Activated CD8-positive, alpha-beta memory T cell treated with anti-CD3 and anti-CD28 coated beads, Interleukin-2, amount 50 U/mL, for 4 hours (primary cell): ENCODE data around the gene ANKRD6.

ENCODE experiments used
- DNase-seq: peaks from one replicate; pipeline ENCODE4 v3.0.0-alpha.2; 2020

Gene ANKRD6

DNA sequence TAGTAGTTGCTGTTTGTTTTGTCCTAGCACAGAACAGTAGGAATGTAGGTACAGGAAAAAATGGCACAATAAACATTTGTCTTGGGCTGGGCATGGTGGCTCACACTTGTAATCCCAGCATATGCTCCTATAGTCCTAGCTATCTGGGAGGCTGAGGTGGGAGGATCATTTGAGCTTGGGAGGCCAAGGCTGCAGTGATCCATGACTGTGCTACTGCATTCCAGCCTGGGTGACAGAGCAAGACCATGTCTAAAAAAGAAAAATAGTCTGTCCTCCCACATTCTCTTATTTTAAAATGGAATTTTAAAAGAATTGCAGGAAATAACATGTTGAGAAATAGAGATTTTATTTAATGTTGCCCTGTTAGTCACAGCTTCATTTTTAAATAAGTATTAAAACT, 87.8 kb downstream of the ANKRD6 start:
- DNase-seq: no peak

DNA sequence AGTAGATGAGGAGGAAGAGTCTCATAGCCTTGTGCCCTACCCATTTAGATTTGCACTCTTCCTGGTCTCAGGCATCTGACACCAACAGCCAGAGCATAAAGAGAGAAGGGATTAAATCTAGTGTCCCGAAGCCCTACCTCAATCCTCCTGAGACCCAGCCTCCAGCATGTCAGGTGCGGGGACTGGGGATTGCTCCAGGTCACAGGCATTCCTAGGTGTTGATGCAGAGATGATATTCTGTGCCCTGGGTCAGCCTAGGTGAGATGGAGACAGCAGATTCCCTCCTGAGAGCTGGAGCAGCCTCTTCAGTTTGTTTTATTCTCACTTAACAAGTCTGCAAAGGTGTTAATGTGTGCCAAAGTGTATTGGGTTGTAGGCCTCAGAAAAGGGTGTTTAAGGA, 89.8 kb downstream of the ANKRD6 start:
- no peak for DNase-seq

DNA sequence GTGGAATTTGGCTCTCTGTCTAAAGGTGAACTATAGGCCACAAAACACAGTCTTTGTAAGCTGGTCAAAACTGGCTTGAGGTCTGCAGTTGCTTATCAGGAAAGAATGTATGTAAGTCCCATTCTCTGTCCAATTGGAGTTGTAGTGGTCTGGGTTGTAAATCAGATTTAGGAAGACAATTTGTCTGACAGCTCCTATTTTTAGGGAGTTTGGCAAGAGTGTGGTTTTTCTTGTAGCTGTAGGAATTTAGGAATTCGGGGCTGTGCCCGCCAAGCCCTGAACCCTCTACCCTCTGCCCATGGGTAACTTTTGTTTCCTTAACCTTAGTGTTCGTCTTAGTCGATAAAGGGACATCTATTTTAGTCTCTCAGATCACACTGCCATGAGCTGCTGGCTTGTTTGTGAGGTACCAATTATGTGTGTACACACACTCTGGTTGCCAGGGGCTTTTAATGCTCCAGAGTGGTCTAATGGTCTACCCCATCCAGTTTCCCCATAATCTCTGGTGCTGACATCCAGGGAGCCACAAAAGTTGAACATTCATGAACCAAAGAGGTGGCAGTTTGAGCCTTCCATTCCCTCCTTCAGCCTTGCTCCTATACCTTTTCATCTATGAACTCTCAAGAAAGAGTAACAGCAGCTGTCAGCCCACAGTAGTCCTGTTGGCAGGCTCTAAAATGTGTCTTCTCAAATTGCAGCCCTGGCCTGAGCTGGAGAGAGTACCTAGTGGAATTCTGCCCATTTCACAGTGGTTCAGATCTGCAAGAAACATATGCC, 93.0 kb downstream of the ANKRD6 start:
- DNase-seq: no peak

DNA sequence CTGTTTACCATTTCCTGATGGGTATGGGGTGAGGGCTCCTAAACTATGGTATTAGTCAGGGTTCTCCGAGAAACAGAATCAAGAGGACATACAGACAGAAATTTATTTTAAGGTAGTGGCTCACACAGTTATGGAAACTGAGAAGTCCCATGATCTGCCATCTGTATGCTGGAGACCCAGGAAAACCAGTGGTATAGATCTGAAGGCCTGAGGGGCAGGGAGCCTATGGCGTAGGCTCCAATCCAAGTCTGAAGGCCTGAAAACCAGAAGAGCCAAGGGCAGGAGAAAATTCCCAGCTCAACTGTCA, 93.6 kb downstream of the ANKRD6 start:
- no peak for DNase-seq

DNA sequence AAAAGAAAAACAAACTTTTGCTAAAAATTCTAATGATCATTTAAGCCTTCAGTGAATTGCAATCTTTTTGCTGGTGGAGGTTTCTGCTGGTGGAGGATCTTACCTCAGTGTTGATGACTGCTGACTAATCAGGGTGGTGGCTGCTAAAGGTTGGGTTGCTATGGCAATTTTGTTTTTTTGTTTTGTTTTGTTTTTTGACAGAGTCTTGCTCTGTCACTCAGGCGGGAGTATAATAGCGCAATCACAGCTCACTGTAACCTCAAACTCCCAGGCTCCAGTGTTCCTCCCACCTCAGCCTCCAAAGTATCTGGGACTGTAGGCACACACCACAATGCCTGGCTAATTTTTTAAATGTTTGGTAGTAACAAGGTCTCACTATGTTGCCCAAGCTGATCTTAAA, 94.7 kb downstream of the ANKRD6 start:
- DNase-seq: no peak

DNA sequence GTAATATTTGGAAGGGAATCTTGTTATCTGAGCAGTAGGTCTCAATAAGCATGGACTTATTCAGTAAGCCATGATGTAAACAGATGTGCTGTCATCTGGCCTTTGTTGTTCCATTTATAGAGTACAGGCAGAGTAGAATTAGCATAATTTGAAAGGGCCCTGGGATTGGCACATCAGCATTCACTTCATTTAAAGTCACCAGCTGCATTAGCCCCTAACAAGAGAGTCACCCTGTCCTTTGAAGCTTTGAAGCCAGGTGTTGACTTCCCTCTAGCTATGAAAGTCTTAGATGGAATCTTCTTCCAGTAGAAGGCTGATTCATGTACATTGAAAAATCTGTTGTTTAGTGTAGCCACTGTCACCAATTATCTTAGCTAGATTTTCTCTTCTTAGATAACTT, 95.9 kb downstream of the ANKRD6 start:
- no peak for DNase-seq

DNA sequence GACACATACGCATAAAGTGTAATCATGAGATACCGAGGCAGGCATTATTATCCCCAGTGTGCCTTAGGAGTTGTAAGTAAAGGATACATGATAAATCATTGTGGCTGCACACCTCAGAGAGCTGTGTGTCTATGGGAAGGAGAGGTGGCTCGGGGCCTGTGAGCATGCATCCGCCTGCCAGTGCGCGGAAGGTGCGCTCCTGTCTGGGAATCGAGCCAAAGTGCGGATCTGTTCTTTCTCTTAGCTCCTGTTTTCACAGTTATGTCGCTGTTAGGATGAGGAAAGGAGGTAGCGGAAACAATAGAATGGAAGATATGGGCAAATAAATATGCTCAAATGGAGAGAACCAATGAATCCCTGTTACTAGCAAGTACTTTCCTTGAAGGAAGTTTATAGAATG, 98.0 kb downstream of the ANKRD6 start:
- no peak for DNase-seq

DNA sequence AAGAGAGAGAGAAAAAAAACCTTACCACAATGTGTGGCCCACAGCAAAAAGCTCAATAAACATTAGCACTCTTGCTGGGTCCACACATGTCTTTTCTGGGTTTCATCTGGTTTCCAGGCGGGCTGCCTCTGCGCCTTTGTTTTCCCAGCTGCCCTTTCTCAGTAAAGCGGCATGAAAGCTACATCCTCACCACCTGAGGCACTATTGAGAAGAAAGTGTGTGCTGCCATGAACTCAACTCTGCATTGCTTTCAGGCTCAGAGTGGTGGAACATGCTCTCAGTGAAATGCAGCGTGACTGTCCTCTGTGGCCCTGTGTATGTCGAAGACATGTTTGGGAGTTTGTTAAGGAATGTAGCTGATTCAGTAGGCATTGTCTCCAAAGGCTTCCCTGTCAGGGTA, 103.3 kb downstream of the ANKRD6 start:
- DNase-seq: no peak

DNA sequence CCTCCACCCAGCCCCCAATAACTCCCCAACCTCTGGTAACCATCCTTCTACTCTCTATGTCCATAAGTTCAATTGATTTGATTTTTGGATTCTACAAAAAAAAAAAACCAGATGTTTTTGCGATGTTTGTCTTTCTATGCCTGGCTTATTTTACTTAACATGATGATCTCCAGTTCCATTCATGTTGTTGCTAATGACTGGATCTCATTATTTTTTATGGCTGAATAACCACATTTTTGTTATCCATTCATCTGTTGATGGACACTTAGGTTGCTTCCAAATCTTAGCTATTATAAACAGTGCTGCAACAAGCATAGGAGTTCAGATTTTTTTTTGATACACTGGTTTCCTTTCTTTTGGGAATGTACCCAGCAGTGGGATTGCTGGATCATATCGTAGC, 106.8 kb downstream of the ANKRD6 start:
- DNase-seq: no peak

DNA sequence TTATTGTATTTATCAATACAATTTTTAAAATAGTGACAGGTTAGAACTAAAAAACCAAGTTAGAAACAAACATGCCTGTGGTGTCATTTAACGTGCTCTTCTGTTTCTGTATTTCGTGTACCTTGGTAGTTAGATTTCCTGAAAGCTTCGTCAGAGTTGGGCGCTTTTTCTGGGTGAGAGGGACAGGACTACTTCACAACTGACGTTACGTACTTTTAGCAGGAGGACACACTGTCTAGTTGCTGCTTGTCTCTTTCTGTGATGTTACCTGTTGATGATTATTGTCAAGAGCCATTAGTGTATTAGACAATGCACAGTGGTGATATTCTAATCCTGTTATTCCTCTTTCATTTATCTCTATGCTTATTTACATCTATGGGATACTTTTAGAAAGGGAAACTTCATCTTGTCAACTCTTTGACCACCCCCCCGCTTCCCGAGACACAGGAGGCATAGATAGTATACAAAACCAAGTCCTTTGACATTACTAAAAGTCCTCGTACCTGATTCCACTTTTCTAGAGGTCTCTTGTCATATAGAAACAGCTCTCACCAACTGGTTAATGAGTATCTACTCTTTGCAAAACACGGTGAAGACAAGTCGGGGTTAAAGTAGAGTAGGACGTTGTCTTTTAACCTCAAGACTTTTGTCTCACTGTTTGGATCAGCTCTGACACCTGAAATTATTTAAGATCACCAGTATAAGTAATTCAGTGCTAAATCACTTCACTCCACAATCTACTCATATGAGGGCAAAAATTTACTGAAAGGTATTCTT, 109.3 kb downstream of the ANKRD6 start:
- DNase-seq: no peak

DNA sequence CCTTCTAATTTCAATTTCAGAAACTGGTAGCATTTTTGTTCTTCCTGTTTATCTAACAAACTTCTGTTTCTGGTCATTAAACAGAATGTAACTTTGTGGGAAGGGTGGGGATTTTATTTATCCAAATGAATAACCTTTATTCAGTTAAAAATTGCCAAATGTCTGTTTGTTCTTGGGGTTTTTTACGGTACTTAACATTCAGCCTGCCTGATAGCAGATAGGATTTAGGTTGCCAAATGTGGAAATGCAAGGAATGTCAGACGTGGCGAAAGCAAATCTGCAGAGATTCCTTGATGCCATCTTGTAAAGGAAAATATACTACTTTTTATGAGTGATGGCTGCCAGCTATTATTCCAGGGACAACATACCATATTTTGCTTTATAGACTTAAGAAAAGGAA, 109.9 kb downstream of the ANKRD6 start:
- no peak for DNase-seq

DNA sequence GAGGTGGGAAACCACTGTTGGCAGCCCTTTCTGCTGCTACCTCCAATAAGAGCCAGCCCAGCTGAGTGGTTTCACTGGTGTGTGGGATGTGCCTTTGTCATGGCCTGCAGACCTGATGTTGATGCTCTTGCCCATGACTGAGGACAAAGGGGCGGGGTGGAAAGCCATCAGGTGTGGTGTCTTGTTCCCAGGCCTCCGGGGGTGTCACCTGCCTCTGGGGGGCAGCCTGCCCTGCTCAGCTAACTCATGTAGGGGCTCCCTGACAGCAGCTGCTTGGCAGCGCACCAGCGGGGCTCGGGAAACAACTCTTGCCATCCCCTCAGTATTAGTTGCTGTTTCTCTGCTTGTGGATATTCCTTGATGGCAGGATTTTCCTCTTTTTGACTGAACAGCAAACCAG, 114.3 kb downstream of the ANKRD6 start:
- DNase-seq: no peak

DNA sequence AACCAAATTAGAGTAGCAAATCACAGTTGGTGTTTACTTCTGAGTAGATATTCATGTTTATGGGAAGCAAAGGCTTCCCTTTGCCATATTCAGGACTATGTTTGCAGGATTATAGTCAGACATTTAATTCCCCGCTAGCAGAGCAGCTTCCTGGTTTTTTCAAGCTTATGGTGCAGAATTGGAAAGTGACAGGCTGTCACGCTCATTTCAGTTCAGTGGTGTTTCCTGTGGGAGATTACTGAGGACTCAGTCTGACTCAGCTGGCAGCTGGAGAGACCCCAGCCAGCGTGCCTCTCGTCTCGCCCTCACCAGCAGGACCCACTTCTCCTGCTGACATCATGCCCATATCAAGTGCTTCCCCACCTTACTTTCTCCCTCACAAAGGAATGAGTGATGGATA, 120.5 kb downstream of the ANKRD6 start:
- no peak for DNase-seq

DNA sequence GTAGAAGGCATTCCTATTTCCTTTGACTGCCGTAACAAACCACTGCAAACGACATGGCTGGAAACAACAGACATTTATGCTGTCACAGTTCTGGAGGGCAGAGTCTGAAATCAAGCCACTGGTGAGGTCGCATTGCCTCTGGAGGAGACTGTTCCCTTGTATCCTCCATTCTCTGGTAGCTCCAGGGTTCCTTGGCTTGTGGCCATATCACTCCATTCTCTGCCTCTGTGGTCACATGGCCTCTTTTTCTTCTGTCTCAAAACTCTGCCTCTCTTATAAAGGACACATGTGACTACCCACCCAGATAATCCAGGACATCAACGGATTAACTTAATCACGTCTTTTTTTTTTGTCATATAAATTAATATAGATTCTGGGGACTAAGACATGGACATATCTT, 121.2 kb downstream of the ANKRD6 start:
- DNase-seq: no peak

DNA sequence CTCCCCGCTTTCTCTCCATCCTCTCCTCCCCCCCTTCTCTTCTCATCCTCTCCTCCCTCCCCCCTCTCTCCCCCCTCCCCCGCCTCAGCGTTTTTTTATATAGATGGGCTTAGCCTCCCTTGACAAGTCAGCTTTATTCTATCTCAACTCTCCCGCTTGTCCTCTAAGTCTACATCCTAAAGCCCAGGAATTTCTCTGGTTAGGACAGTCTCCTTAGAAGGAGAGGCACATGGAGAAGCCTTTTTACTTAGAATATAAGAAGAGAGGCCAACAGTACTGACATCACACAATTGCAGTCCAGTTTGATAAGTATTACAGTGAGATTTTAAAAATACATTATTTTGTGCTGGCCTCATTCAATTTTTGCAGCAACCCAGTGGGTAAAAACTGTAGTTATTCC, 122.1 kb downstream of the ANKRD6 start:
- no peak for DNase-seq

DNA sequence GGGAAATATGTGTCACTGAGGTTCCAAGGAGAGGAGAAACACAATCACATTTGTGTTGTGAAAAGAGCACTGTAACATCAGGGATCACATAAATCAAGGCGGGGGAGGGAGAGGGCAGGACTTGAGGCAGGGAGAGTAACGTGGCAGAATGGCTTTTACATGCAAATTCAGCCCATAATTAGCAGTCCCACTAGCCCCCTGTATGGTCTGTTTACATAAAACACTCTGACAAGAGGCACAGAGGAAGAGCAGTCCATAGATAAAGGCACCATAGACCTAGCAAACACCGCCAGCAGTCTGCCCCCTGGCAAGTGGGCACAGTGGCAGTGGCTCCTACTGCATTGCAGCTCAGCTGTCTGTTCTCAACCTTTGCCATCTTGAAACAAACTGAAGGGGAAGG, 122.9 kb downstream of the ANKRD6 start:
- DNase-seq: no peak

DNA sequence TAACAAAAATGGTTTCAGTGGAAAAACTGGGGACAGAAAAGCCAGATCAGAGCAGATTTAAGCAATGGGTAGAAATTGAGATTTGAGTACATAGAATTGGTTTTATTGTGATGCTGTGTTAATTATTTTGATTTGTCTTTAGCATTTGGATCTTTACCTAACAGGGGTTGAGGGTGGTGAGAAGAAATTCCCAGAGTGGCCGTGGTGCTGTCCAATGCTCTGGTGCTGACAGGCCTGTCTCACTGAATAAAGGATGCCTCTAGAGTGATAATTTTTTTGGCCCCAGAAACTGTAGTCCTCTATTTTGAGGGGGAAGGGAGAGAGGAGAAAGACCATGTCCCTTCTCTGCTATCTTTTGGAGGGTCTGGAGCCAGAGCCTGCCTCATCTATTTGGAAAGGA, 126.5 kb downstream of the ANKRD6 start:
- DNase-seq: no peak

DNA sequence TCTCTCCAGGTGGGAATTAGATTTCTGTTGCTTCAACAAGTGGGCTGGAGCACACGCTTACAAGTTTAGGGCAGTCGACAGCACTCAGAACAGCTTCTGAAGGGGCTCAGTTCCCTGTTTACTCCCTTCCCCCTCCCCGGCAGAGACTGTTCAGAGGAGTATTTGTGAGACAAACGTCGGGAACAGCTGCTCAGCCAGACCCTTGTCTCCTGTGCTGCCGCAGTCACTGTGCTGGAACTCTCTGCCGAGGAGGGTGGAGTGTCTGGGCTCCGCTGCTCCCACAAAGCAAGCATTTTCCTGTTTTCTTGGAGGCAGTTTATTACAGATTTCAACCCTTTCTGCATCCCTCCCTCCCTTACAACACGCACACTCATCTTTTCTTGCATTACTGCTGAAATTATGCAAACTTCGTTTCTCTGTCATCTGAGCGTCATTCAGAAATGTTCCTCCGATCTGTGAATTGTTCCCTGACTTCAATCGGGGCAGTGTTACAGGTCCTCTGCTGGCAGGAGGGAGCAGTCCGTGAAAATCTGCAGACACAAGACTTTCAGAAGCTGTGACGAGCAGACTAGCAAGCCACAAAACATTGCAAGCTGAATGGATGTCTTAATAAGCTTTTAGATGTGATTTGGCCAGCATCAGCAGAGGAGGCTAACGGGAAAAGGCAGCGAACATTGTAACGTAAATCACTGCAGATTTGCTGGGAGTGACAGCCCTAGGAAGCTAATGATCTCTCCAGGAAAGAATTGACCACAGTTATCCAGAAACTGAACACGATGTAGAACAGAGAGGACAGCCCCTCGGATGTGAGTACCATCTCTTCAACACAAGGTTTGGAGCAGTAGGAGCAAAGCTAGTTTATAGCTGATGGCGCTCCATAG, 129.4 kb downstream of the ANKRD6 start:
- DNase-seq: no peak

DNA sequence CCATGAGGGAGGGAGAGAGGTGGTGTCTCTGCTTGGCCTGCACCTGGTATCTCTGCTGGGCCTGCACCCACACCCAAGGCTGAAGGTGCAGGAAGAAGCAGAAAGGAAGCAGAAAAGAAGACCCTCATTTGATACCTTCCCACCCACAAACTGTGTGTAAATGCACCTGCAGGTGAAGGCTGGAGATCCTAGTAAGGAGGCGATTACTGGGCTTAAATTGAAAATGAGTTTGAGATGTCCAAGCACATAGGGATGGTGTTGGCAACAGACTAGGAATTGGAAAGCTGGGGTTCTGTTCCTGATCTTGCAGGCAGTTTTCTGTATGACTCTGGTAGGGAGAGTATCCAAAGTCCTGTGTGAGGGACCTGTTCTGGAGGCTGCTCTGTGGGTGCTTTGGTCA, 130.9 kb downstream of the ANKRD6 start:
- no peak for DNase-seq

DNA sequence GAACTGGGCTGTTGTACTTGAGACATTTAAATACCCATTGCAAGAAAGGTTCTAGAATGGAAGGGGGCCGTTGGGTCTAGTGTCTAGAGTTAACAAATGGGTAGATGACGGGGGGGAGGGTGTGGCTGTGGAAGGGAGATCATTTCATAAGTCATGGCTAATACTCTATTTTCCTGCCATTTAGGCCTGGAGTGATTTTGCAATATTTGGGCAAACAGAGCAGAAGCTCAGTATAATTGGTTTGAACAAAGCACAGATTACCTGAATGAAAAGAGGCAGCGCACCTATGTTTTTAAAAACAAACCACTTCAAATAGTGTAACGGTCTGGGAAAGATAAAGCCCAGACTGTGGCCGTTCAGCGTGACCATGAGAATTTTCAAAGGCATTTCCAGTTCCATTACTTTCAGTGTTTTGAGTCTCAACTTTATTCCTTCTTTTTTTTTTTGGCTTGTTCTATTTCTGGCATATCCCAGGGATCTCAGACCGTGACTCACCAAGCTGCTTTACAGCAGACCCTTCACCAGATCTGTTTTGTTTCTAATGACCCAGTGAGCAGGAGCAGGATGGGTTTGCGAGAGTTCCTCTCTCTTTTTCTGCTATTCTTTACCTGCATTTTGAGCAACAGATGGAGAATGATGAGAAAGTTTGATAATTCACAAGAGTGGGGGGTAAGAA, 131.9 kb downstream of the ANKRD6 start:
- DNase-seq: no peak

DNA sequence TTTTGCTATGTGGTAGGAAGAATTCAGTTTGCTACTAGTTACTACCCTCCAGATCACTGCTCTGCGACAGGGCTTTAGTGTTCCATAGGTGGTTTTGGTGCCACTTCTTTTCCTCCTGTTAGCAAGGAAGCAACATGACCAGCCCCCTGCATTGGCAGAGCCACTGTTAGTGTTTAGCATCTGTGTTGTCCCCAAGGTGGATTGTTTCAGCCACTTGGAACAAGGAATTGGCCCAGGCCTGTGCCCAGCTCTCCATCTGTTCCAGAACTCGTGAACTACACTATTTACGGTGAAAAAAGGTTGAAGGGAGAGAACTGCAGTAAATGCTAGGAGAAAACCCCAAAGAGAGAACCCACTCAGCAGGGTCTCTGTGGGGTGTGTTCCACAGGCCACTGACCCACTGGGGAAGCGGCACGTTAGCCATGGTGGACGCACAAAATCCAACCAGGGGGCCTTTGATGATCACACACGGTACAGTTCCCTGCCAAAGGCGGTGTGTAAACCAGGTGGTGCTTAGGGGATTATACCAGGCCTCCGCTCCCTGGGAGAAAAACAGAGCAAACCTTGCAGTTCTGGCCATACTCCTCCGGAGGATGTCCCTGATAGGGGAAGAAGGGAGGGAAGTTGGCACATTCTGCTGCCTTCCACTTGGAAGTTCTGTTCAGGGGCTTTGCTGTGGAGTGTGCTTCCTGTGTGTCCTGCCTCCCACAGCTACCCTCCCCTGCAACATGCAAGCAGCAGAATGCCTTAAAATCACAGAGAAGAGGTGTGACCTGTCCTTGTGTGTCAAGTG, 133.3 kb downstream of the ANKRD6 start:
- no peak for DNase-seq

DNA sequence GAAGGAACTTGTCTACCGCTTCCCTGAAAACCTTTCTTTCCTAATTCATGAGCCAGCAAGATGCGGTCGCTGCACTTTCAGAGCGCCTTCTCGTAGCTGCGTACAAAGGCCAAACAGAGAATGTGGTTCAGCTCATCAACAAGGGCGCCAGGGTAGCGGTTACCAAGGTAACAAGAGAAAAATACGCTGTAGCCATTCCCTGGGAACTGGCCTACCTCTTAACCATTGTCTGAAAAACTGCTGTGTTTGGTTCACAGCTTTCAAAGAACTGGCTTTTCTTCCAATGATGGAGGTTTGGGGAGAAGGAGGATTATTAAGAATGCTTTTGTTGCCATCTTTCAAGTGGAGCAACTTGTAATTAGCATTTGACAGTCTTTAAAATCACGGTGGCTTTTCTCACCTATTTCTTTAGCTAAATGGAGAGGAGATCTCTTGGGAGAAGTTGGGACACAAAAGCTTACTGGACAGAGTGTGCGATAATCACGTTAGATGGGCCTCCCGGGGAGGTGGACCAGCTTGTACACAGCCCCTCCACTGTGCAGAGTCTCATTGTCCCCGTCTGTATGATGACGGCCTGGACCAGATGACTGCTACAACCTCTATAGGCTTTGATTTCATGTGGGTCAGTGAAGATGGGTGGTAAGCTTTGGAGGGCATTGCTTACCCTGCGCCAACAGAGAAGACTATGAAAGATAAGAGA, 134.1 kb downstream of the ANKRD6 start:
- DNase-seq: no peak
